ENCODE data around the gene PRLR. TPM values are rescaled to one million over a fixed set of nuclear protein-coding genes. Genes with fewer than 3 reads are reported as not detected.

The PRLR gene
- total and polyA plus RNA-seq, 2 of the 13 experiments (the other 11 are each of a cell fraction or from before 2014, with no cell fraction given) = 12.2 to 13.3 TPM

GRCh38 chr5:35115920-35116319 lies 114.4 kb downstream of the PRLR start (continued):
- TF ChIP-seq ZNF770 (CRISPR knock-in tag; IDR thresholded peaks at IDR 0.05) (no peak), CBX5 (CRISPR knock-in tag; IDR thresholded peaks at IDR 0.05; ENCODE audit: borderline replicate concordance) (no peak), ZNF678 (CRISPR knock-in tag; IDR thresholded peaks at IDR 0.05) (no peak), KDM5B (CRISPR knock-in tag; IDR thresholded peaks at IDR 0.05; ENCODE audit: borderline replicate concordance) (no peak), TRAFD1 (CRISPR knock-in tag; IDR thresholded peaks at IDR 0.05; ENCODE audit: borderline replicate concordance) (no peak), ZC3H13 (CRISPR knock-in tag; IDR thresholded peaks at IDR 0.05) (no peak), TOE1 (CRISPR knock-in tag; IDR thresholded peaks at IDR 0.05) (no peak), ZSCAN20 (CRISPR knock-in tag; IDR thresholded peaks at IDR 0.05; ENCODE audit: borderline replicate concordance) (no peak), CCDC6 (CRISPR knock-in tag; IDR thresholded peaks at IDR 0.05) (no peak), ZNF562 (CRISPR knock-in tag; IDR thresholded peaks at IDR 0.05; ENCODE audit: borderline replicate concordance) (no peak), SPEN (CRISPR knock-in tag; IDR thresholded peaks at IDR 0.05; ENCODE audit: low read depth) (no peak), RFXAP (CRISPR knock-in tag; IDR thresholded peaks at IDR 0.05; ENCODE audit: borderline replicate concordance) (no peak), ZNF460 (CRISPR knock-in tag; IDR thresholded peaks at IDR 0.05; ENCODE audit: borderline replicate concordance) (no peak), RXRA (CRISPR knock-in tag; IDR thresholded peaks at IDR 0.05) (no peak), HBP1 (CRISPR knock-in tag; IDR thresholded peaks at IDR 0.05; ENCODE audit: low read depth) (no peak), CENPBD1 (CRISPR knock-in tag; IDR thresholded peaks at IDR 0.05; ENCODE audit: borderline replicate concordance, low read depth) (no peak), RBAK (CRISPR knock-in tag; IDR thresholded peaks at IDR 0.05) (no peak), NR2F6 (IDR thresholded peaks at IDR 0.05) (peak; percentile 50), NR2F6 (CRISPR knock-in tag; IDR thresholded peaks at IDR 0.05) (no peak), KAT2B (IDR thresholded peaks at IDR 0.05; ENCODE audit: borderline replicate concordance, low read depth, low read length) (no peak), RFX1 (IDR thresholded peaks at IDR 0.05) (no peak), ZFP90 (CRISPR knock-in tag; IDR thresholded peaks at IDR 0.05; ENCODE audit: borderline replicate concordance) (no peak), TGIF2 (CRISPR knock-in tag; IDR thresholded peaks at IDR 0.05) (no peak), PAXIP1 (CRISPR knock-in tag; conservative IDR thresholded peaks at IDR 0.05) (peak; percentile 22; the same call in 1 of the 2 replicates)
